Left cardiac atrium (tissue), 4 donors: ENCODE measurements around the gene PDIA2. TPM values are rescaled to one million over a fixed set of nuclear protein-coding genes. Genes with fewer than 3 reads are reported as not detected.
"Not testable (repeated sequence)": the region's sequence is repeated elsewhere in the genome, so short reads cannot be mapped to it uniquely, and the experiment has no call there.

ENCODE experiments used
- ATAC-seq, 2 donors: fragments of 200-7000 bp; cut with Tn5 transposase; one replicate each; pipeline ENCODE4 v1.9.1; 2020; ENCODE audit warnings: mild to moderate bottlenecking in 2 of 2, moderate library complexity in 2 of 2
- DNase-seq: peaks from one replicate; pipeline ENCODE4 v3.0.0-alpha.2; 2020
- intact Hi-C, 2 donors: fragments of 100-400 bp; cut with DNase I; formaldehyde crosslinking; loops; one replicate each; pipeline versions ENCODE4 v1.14.1 to v1.15.1; 2022 to 2023
- long read RNA-seq: library from polyadenylated mRNA; unstranded; transcript quantifications from one replicate; pipeline ENCODE4 v2.0.0, GENCODE V29; 2021
- total RNA-seq, 2 donors: library from RNA; stranded (reverse); fragmentation: NEBNext Ultra II Directional; extraction: Animal tissue kit (Norgen Biotek cat#: 25700); gene quantifications; one replicate each; pipeline ENCODE4 v1.2.1, GENCODE V29; 2021
- donor health status: DM: no; HTN: yes; CAD: no.
- donor health status: DM: no; HTN: yes; CAD: no; lungs with severe emphysema.
- donor health status: DM: yes; HTN: yes; CAD: no.
- donor health status: Dilated cardiomyopathy.

The PDIA2 gene, protein sequence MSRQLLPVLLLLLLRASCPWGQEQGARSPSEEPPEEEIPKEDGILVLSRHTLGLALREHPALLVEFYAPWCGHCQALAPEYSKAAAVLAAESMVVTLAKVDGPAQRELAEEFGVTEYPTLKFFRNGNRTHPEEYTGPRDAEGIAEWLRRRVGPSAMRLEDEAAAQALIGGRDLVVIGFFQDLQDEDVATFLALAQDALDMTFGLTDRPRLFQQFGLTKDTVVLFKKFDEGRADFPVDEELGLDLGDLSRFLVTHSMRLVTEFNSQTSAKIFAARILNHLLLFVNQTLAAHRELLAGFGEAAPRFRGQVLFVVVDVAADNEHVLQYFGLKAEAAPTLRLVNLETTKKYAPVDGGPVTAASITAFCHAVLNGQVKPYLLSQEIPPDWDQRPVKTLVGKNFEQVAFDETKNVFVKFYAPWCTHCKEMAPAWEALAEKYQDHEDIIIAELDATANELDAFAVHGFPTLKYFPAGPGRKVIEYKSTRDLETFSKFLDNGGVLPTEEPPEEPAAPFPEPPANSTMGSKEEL
- 1 to 10 TPM; 2.4 to 3.6 TPM for total RNA-seq
- long read RNA-seq, partial matches to known transcripts: 1 of 4 reads
- long read RNA-seq, other reads (novel, unspliced or antisense): 1 of 4 reads

GRCh38 chr16:283033-283805 lies at the start of gene PDIA2:
Gene PDIA2 (plus strand): TSS chr16:283164. CDS start chr16:283170, 6 bp downstream.
- DNase-seq (no peak), ATAC-seq (peak in 1 of 2 donors; percentile 5)
- intact Hi-C loops: no loop called here

GRCh38 chr16:234468-235305 lies 48.3 kb upstream of the PDIA2 start, which contains the start of gene FAM234A:
Gene FAM234A (plus strand): TSS chr16:234821. CDS start chr16:254414, 19,593 bp downstream.
- intact Hi-C loops: loop anchor here in 1 of 2 donors (5.0 kb wide), 1 partner anchor 118 kb away; the partner anchor contains the start of gene AXIN1
- peak; percentile 96 for DNase-seq
- ATAC-seq: peak; percentile 97

DNA sequence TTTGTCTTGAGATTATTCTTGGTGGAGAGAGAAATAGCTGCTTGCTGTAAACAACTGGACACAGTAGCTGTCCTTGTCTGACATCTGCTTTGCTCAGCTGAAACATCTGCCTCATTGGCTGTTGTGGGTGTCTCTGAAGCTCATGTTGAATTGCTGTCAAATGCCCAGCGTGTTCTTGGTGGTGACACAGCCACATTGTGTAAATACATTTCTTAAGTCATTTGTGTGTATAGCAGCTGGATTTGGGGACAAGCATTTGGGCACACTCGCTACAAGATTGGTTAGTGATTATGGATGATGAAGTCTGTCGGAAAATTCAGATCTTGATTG lies 43.1 kb upstream of the PDIA2 start:
- ATAC-seq (no peak), DNase-seq (no peak)
- intact Hi-C loops: loop anchor here in 1 of 2 donors (10.0 kb wide), 1 partner anchor 115 kb away; the partner anchor contains the start of gene AXIN1

DNA sequence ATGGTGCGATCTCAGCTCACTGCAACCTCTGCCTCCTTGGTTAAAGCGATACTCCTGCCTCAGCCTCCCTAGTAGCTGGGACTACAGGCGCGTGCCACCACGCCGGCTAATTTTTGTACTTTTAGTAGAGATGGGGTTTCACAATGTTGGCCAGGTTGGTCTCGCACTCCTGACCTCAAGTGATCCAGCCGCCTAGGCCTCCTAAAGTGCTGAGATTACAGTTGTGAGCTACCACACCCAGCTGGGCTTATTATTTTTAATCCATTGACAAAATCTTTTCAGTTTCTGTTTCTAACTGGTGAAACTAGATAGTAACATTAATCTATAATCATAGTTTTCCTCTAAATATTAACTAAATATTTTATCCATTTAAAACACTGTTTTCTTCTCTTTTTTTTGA lies 42.4 kb upstream of the PDIA2 start:
- DNase-seq (no peak), ATAC-seq (no peak)
- intact Hi-C loops: loop anchor here in 1 of 2 donors (10.0 kb wide), 1 partner anchor 114 kb away; the partner anchor contains the start of gene AXIN1

- intact Hi-C loops: loop anchor here in 1 of 2 donors (10.0 kb wide), 1 partner anchor 113 kb away; the partner anchor contains the start of gene AXIN1
- DNase-seq (no peak), ATAC-seq (no peak)
Observed at GRCh38 chr16:242281-242680, 40.7 kb upstream of the PDIA2 start.

- ATAC-seq: no peak
- DNase-seq: no peak
- intact Hi-C loops: loop anchor here in 1 of 2 donors (10.0 kb wide), 1 partner anchor 111 kb away; the partner anchor contains the start of gene AXIN1
Observed at GRCh38 chr16:243348-243747, 39.6 kb upstream of the PDIA2 start.

DNA sequence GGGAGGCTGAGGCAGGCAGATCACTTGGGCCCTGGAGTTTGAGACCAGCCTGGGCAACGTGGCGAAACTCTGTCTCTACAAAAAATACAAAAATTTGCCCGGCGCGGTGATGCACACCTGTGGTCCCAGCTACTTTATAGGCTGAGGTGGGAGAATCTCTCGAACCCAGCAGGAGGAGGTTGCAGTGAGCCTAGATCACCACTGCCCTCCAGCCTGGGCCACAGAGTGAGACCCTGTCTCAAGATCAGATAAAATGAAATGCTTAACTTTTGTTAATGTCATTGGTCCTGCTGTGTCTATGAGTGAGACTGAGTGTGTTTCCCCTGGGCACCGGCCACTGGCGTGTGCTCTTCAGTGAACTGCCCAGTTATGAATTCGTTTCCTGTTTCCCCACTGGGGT lies 37.9 kb upstream of the PDIA2 start:
- intact Hi-C loops: loop anchor here in 1 of 2 donors (10.0 kb wide), 1 partner anchor 110 kb away; the partner anchor contains the start of gene AXIN1
- no peak for DNase-seq
- ATAC-seq: no peak

DNA sequence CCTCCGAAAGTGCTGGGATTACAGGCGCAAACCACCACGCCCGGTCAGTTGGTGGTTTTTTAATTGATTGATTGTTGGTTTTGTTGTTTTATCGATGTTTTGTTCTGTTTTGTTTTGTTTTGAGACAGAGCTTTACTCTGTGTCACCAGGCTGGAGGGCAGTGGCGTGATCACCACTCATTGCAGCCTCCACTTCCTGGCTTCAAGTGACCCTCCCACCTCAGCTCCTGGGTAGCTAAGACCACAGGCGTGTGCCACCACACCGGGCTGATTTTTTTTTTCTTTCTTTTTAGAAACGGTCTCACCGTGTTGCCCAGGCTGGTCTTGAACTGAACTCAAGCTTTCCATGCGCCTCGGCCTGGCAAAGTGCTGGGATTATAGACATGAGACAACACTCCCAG lies 35.9 kb upstream of the PDIA2 start:
- intact Hi-C loops: loop anchor here in 1 of 2 donors (10.0 kb wide), 1 partner anchor 108 kb away; the partner anchor contains the start of gene AXIN1
- ATAC-seq (no peak), DNase-seq (no peak)

GRCh38 chr16:249431-249830 lies 33.5 kb upstream of the PDIA2 start:
- DNase-seq: no peak
- intact Hi-C loops: loop anchor here in 1 of 2 donors (10.0 kb wide), 1 partner anchor 105 kb away; the partner anchor contains the start of gene AXIN1
- no peak for ATAC-seq

DNA sequence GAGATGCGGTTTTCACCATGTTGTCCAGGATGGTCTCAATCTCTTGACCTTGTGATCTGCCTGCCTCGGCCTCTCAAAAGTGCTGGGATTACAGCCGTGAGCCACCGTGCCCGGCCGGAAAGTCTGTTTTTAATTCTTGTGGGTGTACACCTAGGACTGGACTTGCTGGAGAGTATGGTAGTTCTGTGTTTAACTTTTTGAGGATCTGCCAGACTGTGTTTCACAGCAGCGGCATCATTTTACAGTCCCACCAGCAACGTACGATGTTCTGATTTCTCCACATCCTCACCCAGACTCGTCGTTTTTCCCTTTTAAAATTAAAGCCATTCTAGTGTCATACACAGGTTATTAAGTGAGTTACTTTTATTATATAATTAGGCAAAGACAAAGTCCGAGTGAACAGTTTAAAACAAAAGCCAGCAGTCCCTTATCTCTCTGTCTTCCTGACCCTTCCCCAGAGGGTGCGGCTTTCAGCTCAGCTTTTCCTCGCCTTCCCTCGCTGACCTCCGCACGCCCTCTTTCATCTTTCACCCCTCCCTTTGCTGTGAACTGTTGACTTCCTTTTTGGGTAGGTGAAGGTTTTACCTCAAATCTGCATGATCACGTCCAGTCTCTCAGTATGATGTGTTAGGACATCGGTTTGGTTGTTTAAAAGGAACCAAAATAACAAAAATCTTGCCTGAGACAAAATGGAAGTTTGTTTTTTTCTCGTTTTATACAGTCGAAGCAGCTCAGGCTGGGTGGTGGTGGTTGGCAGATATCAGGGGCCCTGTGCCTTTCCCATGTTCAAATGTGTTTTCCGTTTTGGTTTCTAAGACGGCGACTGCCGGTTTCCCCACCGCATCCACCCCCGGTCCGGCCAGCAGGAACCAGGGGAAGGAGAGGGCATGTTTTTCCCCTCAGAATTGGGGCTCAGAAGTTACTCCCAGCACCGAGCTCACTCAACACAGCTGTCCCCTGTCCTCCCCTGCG lies 30.3 kb upstream of the PDIA2 start:
- intact Hi-C loops: no loop called here
- DNase-seq (no peak), ATAC-seq (peak in 1 of 2 donors; percentile 69)

DNA sequence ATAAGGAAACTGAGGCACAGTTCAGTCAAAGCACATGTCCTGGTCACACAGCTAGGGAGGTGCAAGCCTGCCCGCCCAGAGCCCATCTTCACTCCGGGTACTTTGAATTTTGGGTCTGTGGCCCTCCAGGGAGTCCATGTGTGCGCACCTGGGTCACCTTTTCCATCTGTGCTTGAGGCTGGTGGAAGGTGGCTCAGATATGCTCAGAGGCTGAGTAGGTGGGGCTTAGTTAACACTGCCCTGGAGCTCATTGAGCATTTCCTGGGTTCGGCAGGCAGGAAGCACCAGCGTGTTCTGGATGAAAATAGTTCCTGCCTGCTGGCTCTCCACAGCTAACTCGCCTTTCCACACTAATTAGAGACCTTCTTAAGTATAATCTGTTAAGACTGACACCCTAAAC lies 29.1 kb upstream of the PDIA2 start:
- intact Hi-C loops: no loop called here
- ATAC-seq: no peak
- DNase-seq: no peak

DNA sequence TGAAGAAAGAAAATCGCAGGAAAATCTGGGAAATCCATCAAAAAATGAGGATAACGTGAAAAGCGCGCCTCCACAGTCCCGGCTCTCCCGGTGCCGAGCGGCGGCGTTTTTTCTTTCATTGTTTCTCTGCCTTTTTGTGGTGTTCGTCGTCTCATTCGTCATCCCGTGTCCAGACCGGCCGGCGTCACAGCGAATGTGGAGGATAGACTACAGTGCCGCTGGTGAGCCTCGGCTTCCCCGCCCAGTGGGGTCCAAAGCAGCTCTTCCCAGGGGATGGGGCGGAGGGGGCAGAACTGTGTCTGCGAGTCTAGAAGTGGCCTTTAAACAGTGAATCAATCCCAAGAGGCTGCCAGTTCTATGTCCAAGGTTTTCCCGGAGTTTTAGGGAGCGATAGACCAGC lies 28.5 kb upstream of the PDIA2 start:
- DNase-seq (no peak), ATAC-seq (no peak)
- intact Hi-C loops: no loop called here

DNA sequence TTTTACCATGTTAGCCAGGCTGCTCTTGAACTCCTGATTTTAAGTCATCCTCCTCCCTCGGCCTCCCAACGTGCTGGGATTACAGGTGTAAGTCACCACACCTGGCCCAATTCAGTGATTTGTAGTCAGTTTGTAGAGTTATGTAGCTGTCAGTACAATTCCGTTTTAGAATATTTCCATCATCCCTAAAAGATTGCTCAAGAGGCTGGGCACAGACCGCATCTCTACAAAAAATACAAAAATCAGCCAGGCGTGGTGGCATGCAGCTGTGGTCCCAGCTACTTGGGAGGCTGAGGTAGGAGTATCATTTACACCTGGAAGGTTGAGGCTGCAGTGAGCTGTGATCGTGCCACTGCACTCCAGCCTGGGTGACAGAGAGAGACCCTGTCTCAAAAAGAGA lies 27.8 kb upstream of the PDIA2 start:
- intact Hi-C loops: no loop called here
- no peak for ATAC-seq
- no peak for DNase-seq

GRCh38 chr16:258091-258490 lies 24.9 kb upstream of the PDIA2 start:
- ATAC-seq, intact Hi-C loops, DNase-seq: not testable (repeated sequence)

DNA sequence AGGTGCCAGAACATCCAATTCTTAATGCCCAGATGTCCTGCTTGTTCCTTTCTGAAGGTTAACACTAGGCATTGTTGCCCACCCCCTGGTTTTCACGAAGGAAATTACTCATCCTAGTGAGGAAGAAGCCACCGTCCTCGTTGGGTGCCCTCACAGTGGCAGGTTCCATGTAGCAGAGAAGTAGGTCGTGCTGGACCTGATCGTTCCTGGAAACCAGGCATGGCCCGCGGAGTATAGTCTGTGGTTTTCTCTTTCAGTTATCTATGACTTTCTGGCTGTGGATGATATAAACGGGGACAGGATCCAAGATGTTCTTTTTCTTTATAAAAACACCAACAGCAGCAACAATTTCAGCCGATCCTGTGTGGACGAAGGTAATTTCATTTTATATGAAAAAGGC lies 23.7 kb upstream of the PDIA2 start:
- ATAC-seq (no peak), DNase-seq (no peak)
- intact Hi-C loops: no loop called here

DNA sequence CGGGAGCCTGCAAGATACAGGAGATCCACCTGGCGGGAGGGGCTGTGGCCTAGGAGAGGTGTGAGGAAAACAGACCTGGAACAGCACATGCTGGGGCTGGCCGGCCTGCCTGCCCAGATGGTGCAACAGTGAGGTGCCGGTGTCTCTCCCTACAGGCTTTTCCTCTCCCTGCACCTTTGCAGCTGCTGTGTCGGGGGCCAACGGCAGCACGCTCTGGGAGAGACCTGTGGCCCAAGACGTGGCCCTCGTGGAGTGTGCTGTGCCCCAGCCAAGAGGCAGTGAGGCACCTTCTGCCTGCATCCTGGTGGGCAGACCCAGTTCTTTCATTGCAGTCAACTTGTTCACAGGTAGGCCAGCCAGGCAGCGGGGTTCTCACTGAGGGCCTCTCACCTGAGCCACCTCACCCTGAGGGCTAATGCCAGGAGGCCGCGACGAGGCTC lies 23.1 kb upstream of the PDIA2 start:
- DNase-seq (no peak), ATAC-seq (no peak)
- intact Hi-C loops: no loop called here

DNA sequence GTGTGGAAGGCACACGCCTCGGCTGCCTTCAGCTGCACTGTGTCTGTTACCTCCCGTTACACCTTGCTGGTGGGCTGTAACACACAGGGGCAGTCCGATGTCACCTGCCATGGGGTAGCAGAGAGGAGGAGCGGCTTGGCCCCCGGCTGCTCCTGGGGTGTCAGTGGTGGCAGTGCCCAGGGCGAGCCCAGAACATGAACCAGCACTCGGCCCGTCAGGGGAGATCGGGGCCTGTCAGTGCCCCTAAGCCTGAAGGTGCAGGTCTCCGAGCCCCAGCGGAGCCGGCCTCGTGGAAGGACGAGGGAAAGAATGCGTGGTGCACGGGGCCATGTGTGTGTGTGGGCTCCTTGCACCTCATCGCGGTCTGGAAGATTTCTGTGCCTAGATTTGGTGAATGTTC lies 22.6 kb upstream of the PDIA2 start:
- intact Hi-C loops: no loop called here
- DNase-seq (no peak), ATAC-seq (no peak)
